Measurements from ENCODE around the gene MAGEA12.
"Not testable (repeated sequence)": the region's sequence is repeated elsewhere in the genome, so short reads cannot be mapped to it uniquely, and the experiment has no call there.

The MAGEA12 gene

GRCh38 chrX:152733261-152733975, at the start of gene MAGEA12, which contains the start of gene CSAG1:
TSS of gene MAGEA12 (plus strand) at chrX:152733757. CDS start at chrX:152736162, 2,405 bp downstream.
TSS of gene CSAG1 (minus strand) at chrX:152733721. CDS start at chrX:152732460, 1,261 bp downstream.
- no peak for DNase-seq (ENCODE audit: low spot score)

DNA sequence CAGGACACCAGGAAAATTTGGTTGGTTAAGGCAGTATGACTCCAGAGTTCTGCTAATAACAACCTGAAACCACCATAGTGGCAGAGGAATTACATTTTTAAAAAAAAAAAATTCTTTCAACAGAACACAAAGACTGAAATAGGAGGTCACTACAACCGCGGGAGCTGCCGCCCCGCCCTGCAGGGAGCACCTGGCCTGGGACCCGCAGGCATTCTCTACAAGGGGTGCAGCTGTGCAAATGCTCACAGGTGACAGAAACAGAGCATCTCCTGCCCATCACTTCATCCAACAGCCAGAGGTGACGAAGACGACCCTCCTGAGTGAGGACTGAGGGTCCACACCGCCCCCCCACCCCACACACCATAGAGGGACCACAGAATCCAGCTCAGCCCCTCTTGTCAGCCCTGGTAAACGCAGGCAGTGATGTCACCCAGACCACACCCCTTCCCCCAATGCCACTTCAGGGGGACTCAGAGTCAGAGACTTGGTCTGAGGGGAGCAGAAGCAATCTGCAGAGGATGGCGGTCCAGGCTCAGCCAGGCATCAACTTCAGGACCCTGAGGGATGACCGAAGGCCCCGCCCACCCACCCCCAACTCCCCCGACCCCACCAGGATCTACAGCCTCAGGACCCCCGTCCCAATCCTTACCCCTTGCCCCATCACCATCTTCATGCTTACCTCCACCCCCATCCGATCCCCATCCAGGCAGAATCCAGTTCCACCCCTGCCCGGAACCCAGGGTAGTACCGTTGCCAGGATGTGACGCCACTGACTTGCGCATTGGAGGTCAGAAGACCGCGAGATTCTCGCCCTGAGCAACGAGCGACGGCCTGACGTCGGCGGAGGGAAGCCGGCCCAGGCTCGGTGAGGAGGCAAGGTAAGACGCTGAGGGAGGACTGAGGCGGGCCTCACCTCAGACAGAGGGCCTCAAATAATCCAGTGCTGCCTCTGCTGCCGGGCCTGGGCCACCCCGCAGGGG, 35.3 kb upstream of the MAGEA12 start, which contains the start of gene MAGEA3:
Gene MAGEA3 (plus strand): TSS at position 843 of the 980 bp plus-strand sequence. CDS start 2,039 bp downstream, outside the sequence.
- DNase-seq (ENCODE audit: low spot score) = not testable (repeated sequence)

- DNase-seq (ENCODE audit: low spot score) = not testable (repeated sequence)
Measured at GRCh38 chrX:152700390-152700789, 33.2 kb upstream of the MAGEA12 start.

DNA sequence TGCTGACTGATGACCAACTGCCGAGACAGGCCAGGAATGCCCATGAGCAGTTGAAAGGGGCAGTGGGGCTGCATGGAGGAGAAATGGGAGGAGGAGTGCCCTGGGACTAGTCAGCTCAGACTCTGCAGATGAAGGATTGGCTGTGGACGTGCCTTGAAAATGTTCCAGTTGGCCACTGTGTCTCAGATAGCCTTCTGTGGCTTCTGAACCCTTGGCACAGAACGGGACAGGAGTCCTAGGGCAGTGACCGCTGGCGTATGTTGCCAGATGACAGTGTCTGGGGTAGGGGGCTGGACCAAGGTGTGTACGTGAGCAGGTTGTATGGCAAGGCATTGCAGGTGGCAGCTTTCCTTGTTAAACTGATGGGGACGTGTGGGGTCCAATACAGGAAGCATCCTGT, 27.1 kb upstream of the MAGEA12 start:
- DNase-seq (ENCODE audit: low spot score) = not testable (repeated sequence)

- DNase-seq (ENCODE audit: low spot score) = not testable (repeated sequence)
Measured at GRCh38 chrX:152709173-152709572, 24.4 kb upstream of the MAGEA12 start, which contains the start of gene CSAG2. TSS of gene CSAG2 (minus strand) at chrX:152709273. CDS start at chrX:152709112, 161 bp downstream.

GRCh38 chrX:152713195-152713594, 20.4 kb upstream of the MAGEA12 start:
- DNase-seq (ENCODE audit: low spot score) = not testable (repeated sequence)

DNA sequence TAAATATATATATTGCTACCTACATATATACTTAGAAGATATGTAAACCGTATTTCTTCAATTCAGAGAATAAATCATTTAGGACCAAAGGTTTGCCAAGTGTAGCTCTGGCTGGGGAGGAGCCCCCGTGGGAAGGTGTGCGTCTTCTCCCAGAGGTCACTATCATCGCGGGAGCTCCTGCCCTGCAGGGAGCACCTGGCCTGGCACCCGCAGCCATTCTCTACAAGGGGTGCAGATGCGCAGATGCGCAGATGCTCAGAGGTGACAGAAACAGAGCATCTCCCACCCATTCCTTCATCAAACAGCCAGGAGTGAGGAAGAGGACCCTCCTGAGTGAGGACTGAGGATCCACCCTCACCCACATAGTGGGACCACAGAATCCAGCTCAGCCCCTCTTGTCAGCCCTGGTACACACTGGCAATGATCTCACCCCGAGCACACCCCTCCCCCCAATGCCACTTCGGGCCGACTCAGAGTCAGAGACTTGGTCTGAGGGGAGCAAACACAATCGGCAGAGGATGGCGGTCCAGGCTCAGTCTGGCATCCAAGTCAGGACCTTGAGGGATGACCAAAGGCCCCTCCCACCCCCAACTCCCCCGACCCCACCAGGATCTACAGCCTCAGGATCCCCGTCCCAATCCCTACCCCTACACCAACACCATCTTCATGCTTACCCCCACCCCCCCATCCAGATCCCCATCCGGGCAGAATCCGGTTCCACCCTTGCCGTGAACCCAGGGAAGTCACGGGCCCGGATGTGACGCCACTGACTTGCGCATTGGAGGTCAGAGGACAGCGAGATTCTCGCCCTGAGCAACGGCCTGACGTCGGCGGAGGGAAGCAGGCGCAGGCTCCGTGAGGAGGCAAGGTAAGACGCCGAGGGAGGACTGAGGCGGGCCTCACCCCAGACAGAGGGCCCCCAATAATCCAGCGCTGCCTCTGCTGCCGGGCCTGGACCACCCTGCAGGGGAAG, 19.5 kb upstream of the MAGEA12 start, which contains the start of gene MAGEA2B:
Gene MAGEA2B (plus strand): TSS at position 814 of the 973 bp plus-strand sequence. CDS start 2,479 bp downstream, outside the sequence.
- not testable (repeated sequence) for DNase-seq (ENCODE audit: low spot score)

DNA sequence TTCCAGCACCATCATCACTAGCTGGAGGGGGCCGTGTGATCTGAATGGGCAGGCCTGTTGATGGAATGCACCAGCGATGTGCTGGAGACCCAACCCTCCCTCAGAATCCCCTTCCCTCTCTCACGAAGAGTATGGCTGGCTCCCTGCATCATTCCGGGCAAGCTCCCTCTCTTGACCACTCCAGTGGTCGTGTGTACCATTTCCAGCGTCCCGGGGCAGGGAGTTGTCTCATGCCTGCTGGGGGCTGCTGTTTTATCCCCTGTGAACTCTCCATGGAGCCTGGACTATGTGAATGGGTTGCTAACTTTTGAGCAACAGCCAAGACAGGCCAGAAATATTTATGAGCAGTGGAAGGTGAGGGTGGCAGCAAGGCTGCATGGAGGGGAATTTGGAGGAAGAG, 8.1 kb upstream of the MAGEA12 start:
- DNase-seq (ENCODE audit: low spot score) = no peak

DNA sequence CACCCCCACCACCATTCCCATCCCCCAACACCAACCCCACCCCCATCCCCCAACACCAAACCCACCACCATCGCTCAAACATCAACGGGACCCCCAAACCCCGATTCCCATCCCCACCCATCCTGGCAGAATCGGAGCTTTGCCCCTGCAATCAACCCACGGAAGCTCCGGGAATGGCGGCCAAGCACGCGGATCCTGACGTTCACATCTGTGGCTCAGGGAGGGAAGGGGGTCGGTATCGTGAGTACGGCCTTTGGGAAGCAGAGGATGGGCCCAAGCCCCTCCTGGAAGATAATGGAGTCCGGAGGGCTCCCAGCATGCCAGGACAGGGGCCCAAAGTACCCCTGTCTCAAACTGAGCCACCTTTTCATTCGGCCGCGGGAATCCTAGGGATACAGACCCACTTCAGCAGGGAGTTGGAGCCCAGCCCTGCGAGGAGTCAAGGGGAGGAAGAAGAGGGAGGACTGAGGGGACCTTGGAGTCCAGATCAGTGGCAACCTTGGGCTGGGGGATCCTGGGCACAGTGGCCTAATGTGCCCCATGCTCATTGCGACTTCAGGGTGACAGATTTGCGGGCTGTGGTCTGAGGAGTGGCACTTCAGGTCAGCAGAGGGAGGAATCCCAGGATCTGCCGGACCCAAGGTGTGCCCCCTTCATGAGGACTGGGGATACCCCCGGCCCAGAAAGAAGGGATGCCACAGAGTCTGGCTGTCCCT, 744 bp downstream of the MAGEA12 start:
- not testable (repeated sequence) for DNase-seq (ENCODE audit: low spot score)

- DNase-seq (ENCODE audit: low spot score) = no peak
Measured at GRCh38 chrX:152735101-152735500, 1.5 kb downstream of the MAGEA12 start.

- DNase-seq (ENCODE audit: low spot score) = no peak
Measured at GRCh38 chrX:152735860-152736511, 2.4 kb downstream of the MAGEA12 start.

- DNase-seq (ENCODE audit: low spot score) = not testable (repeated sequence)
Measured at GRCh38 chrX:152736528-152736927, 3.0 kb downstream of the MAGEA12 start.

- DNase-seq (ENCODE audit: low spot score) = no peak
Measured at GRCh38 chrX:152738560-152738959, 5.0 kb downstream of the MAGEA12 start.

DNA sequence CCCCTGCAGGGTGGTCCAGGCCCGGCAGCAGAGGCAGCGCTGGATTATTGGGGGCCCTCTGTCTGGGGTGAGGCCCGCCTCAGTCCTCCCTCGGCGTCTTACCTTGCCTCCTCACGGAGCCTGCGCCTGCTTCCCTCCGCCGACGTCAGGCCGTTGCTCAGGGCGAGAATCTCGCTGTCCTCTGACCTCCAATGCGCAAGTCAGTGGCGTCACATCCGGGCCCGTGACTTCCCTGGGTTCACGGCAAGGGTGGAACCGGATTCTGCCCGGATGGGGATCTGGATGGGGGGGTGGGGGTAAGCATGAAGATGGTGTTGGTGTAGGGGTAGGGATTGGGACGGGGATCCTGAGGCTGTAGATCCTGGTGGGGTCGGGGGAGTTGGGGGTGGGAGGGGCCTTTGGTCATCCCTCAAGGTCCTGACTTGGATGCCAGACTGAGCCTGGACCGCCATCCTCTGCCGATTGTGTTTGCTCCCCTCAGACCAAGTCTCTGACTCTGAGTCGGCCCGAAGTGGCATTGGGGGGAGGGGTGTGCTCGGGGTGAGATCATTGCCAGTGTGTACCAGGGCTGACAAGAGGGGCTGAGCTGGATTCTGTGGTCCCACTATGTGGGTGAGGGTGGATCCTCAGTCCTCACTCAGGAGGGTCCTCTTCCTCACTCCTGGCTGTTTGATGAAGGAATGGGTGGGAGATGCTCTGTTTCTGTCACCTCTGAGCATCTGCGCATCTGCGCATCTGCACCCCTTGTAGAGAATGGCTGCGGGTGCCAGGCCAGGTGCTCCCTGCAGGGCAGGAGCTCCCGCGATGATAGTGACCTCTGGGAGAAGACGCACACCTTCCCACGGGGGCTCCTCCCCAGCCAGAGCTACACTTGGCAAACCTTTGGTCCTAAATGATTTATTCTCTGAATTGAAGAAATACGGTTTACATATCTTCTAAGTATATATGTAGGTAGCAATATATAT, 20.4 kb downstream of the MAGEA12 start, which contains the start of gene MAGEA2:
Gene MAGEA2 (minus strand): TSS at position 157 of the 965 bp plus-strand sequence. CDS start 2,479 bp downstream, outside the sequence.
- not testable (repeated sequence) for DNase-seq (ENCODE audit: low spot score)

DNA sequence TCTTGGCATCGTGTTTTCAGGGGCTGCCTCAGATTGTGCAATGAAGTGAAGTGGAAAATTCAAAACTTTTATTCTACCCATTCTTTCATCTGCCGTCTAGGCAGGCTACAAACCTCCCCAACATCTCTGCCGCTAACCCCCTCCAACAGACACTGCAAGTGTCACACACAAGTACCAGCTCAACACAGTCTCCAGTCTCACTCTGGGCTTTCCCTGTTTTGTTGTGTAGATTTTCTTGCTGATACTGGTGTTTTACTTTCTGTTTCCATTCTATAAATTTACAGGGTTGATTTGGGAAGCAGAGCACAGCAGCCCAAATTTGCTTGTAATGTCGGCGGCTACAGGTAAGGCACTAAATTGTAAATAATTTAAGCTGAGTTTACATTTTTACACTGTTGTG, 21.3 kb downstream of the MAGEA12 start:
- DNase-seq (ENCODE audit: low spot score) = not testable (repeated sequence)

DNA sequence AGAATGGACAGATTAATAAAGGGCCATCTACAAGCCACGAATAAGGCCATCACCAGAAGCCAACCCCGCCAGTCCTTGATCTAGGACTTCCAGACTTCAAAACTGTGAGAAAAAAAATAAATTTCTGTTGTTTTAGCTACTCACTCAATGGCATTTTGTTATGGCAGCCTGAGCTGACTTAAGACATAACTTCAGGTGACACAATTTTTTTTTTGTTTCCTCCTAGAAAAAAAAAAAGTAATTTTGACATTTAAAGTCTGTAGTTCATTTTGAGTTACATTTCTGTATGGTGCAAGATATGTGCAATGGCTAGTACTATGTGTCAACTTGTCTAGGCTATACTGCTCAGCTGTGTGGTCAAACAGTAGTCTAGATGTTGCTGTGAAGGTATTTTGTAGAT, 25.4 kb downstream of the MAGEA12 start, which contains the start of gene CSAG3:
Gene CSAG3 (plus strand): TSS at position 301 of the 400 bp plus-strand sequence.
- DNase-seq (ENCODE audit: low spot score) = not testable (repeated sequence)

DNA sequence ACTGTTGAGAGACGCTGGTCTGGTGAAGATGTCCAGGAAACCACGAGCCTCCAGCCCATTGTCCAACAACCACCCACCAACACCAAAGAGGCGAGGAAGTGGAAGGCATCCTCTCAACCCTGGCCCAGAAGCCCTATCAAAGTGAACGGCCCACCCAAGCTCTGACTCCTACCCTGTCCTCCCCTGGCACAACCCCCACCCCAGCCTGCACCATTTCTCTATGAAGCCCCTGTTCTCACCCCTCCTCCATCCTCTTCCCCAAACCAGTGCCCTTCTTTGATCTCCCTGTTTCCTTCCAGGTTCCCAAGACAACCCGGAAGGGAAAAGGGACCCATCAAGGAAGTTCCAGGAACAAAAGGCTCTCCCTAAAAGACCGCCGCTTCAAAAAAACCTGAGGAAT, 26.0 kb downstream of the MAGEA12 start:
- not testable (repeated sequence) for DNase-seq (ENCODE audit: low spot score)

DNA sequence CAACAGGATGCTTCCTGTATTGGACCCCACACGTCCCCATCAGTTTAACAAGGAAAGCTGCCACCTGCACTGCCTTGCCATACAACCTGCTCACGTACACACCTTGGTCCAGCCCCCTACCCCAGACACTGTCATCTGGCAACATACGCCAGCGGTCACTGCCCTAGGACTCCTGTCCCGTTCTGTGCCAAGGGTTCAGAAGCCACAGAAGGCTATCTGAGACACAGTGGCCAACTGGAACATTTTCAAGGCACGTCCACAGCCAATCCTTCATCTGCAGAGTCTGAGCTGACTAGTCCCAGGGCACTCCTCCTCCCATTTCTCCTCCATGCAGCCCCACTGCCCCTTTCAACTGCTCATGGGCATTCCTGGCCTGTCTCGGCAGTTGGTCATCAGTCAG, 28.0 kb downstream of the MAGEA12 start:
- DNase-seq (ENCODE audit: low spot score) = not testable (repeated sequence)

All from hematopoietic multipotent progenitor cell treated with erythropoietin and hydrocortisone succinate and interleukin-3 and kit ligand, for 15 days (in vitro differentiated cells).